Measurements from ENCODE around the gene SMIM44.
"Not testable (repeated sequence)": the region's sequence is repeated elsewhere in the genome, so short reads cannot be mapped to it uniquely, and the experiment has no call there.

SMIM44 gene

DNA sequence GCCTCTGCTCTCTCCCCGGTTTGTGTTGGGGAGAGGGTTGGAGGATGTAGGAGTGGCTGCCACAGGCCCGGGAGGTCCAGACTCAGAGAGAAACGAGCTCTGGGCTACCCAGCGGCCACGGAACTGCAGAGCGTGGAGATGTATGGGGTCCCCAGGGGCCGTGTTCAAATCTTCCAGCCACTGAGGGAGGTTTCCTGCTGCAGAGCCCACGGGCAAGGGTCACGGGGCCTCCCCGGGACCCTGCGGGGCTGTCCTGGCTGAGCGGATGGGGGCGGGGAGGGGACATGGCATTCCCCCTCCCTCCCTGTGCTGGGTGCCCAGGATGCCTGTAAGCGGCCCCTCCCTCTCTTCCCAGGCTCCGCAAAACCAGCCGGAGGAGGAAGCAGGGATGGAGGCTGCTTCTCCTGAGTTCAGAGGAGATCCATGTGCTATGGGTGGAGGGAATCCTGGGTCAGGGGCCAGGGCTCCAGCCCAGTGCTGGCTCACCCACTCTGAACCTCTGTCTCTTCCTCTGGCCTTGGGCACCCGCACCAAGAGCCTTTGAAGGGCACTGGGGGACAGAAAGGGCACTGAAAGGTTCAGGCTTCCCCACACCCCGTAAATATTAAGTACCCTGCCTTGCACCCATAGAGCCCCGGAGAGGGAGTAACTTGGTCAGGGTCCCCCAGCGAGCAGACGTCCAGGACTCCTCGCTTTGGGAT is 25.6 kb downstream of the SMIM44 start:
- no peak for DNase-seq (ENCODE audit: low spot score)

DNA sequence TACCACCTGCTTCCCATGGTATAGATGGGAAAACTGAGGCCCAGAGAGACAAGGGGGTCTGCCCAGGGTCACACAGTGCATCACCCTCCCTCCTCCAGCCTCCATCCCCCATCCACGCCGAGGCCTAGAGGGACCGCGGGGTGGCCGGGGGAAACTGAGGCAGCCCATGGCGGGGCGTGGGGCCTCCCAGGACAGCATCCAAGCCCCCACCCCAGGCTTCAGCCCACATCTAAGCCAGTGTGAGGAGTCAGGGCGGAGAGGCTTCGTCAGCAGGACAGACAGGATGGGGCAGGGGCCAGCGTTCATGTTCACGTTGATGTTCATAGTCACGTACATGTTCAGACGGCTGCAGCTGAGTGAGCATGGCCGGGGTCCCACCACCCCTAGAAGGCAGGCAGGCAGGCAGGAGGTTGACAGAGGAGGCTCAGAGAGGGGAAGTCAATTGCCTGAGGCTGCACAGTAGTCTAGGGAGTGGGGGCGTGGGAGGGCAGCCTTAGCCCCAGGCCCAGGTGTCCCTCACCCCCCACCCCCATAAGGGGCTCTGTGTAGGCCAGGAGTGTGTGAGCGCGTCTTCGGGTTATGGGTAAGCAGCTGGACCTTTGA is 26.2 kb downstream of the SMIM44 start:
- no peak for DNase-seq (ENCODE audit: low spot score)

DNA sequence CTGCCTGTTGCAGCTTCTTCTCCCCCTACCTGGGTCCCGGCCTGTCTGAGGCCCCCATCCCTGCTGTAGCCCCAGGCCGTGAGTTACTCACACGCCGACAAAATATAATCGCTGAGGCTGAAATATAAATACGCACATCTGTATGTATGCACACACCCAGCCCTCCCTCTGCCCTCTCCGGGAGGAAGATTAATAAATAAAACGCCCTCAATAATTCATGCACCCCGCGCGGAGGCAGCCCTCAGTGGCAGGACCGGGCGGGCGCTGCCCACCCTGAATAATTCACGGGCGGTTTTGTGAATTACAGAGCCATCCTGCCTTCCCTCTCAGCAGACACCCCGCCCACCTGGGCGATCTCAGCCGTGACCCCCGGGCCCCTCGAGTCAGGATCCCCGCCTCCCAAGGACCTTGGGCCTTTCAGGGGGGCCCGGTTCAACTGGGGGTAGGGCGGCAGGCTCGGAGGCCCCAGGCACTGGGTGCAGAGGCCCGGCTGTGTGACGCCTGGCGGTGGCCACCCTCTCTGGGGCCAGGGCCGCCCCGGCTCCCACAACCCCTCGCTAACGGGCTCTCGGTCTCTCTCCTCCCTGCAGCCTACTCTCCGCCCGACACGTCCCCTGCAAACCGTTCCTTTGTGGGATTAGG is 27.2 kb downstream of the SMIM44 start:
- no peak for DNase-seq (ENCODE audit: low spot score)

DNA sequence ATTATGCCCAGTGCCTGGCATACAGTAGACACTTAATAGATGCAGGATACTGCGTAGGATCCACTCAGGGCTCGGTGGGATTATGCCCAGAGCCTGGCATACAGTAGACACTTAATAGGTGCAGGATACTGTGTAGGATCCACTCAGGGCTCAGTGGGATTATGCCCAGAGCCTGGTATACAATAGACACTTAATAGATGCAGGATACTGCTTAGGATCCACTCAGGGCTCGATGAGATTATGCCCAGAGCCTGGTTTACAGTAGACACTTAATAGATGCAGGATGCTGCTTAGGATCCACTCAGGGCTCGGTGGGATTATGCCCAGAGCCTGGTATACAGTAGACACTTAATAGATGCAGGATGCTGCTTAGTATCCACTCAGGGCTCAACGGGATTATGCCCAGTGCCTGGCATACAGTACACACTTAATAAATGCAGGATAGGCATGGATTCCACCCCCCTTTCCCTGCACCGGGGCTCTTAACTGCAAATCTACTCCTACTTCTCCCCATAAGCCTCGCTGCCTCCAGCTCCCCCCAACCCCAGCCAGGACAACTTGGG is 27.8 kb downstream of the SMIM44 start:
- no peak for DNase-seq (ENCODE audit: low spot score)

GRCh38 chr19:3454656-3455392 is 28.4 kb downstream of the SMIM44 start:
- no peak for DNase-seq (ENCODE audit: low spot score)

GRCh38 chr19:3453840-3454239 is 29.4 kb downstream of the SMIM44 start:
- DNase-seq (ENCODE audit: low spot score) = no peak

GRCh38 chr19:3452942-3453214 is 30.4 kb downstream of the SMIM44 start:
- not testable (repeated sequence) for DNase-seq (ENCODE audit: low spot score)

GRCh38 chr19:3452171-3452941 is 30.9 kb downstream of the SMIM44 start:
- no peak for DNase-seq (ENCODE audit: low spot score)

GRCh38 chr19:3451451-3451866 is 31.8 kb downstream of the SMIM44 start:
- no peak for DNase-seq (ENCODE audit: low spot score)

DNA sequence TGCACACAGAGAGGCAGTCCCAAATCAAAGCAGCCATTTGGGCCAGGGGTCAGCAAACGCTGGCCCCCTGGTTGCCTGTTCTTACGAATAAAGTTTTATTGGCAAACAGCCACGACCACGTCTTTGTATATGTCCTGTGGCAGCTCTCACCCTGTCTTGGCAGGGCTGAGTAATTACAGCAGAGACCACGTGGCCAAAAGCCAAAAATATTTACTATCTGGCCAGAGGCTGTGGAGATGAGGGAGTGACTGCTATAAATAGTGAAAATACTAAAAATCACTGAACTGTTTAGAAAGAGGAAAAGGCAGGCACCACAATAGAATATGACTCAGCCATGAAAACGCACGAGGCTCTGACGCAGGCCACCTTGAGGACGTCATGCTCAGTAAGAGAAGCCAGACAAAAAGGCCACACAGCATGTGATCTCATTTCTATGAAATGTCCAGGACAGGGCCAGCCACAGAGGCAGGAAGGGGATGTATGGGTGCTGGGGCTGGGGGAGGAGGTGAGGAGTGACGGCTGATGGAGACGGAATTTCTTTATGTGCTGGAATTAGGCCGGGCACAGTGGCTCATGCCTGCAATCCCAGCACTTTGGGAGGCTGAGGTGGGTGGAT is 32.3 kb downstream of the SMIM44 start:
- DNase-seq (ENCODE audit: low spot score) = peak; percentile 95

DNA sequence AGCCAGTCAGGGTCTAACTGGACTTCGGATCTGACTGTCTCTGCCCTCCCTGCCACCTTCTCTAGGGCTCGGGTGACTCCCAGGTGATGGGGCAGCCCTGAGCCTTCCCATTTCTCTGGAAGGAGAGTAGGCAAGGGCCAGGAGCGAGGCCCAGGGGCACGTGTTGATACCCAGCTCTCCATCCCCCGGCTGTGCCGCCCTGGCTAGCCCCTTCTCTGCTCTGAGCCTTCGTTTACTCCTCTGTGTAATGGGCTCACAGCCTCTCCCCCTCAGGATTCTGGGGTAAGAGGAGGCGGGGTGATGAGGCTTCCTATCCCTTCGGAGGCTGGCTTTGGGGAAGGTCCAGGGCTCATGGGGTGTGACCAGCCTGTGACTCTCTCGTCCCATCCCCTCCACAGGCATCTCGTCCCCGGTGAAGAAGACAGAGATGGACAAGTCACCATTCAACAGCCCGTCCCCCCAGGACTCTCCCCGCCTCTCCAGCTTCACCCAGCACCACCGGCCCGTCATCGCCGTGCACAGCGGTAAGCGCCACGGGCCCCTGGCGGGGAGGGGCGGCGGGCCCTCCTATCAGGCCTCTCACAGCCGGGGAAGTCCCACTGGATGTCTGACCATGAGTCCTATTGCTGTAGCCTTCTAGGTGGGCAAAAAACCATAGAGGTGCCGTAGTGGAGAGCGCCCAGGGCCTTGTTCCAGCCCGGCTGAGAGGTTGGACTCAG is 34.5 kb downstream of the SMIM44 start:
- no peak for DNase-seq (ENCODE audit: low spot score)

- not testable (repeated sequence) for DNase-seq (ENCODE audit: low spot score)
Measured at GRCh38 chr19:3446657-3447056, 36.6 kb downstream of the SMIM44 start.

- DNase-seq (ENCODE audit: low spot score) = no peak
Measured at GRCh38 chr19:3444695-3445234, 38.5 kb downstream of the SMIM44 start.

DNA sequence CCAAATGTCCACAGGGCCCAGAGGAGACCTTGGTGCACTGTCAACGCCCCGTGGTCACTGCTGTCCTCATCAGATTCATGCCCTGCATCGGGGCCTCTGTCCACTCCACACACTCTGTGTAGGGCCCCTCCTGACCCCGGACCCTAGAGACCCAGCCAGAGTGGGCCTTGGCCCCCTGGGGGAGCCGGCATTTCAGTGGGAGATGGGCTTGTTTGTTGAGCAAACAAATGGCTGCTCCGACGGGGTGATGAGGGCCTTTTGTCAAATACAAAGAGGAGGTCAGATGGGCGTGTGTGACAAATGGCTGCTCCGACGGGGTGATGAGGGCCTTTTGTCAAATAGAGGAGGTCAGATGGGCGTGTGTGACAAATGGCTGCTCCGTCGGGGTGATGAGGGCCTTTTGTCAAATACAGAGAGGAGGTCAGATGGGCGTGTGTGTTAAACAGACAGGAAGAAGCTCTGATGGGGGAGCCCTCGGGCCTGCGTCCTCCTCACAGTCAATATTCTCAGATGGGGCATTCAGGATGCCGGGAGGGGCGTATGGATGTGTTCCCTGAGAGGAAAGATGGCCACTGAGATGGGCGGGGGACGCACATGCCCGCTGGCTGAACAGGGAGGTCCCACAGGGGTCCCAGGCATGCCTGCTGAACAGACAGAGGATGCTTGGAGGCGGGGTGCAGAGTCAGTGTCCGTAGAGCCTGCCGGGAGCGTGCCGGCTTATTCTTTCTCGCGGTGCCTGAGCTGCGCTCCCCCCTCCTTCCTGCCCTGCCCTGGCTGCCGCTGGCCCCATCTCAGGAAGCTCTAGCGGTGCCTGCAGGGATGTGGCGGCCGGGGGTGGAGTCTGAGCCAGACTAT is 39.2 kb downstream of the SMIM44 start:
- no peak for DNase-seq (ENCODE audit: low spot score)

DNA sequence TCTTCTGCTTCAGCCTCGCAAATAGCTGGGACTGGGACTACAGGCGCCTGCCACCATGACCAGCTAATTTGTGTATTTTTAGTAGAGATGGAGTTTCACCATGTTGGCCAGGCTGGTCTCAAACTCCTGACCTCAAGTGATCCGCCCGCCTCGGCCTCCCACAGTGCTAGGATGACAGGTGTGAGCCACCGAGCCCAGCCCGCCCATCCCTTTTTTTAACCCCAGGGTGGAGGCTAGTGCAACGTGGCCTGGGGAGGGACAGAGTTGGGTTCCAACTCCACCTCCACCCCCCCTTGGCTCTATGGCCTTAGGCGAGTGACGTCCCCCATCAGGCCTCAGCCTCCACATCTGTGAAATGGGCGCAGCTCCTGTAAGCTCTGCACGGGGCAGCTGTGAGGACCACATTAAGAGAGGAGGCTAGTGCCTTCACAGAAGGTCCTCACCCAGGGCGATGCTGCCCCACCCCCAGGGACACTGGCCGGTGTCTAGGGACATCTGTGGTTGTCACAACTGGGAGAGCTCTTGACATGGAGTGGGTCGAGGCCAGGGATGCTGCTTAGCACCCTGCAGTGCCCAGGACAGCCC is 40.7 kb downstream of the SMIM44 start:
- DNase-seq (ENCODE audit: low spot score) = no peak

DNA sequence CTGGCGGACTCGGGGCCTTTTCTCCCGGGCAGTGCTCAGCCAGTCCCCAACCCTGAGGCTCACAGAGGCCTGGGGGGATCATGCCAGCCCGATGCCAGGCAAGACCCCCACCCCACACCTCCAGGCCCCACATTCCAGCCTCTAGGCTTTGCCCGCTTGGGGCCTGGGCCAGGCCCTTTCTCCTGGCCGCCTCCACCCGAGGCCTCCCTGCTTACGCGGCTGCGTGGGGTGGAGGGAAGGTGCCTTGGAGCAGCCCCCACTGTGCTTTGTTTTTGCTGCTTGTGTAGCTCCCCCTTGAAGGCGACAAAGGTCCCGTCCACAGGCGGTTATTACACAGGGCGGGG is 41.3 kb downstream of the SMIM44 start:
- DNase-seq (ENCODE audit: low spot score) = no peak

GRCh38 chr19:3441089-3441985 is 41.9 kb downstream of the SMIM44 start:
- no peak for DNase-seq (ENCODE audit: low spot score)

GRCh38 chr19:3440082-3440481 is 43.2 kb downstream of the SMIM44 start:
- no peak for DNase-seq (ENCODE audit: low spot score)
